MM.1S (cell line): ENCODE results near the gene DAND5.

ENCODE experiments used
- CTCF ChIP-seq: fragments of 300-600 bp; sonication (generic); IDR thresholded peaks from 2 replicates; pipeline ENCODE4 v1.5.1; 2016; ENCODE audit warnings: antibody characterized with exemption, low read length, mixed read lengths
- EZH2 ChIP-seq: fragments of 300-600 bp; sonication (generic); optimal IDR thresholded peaks from 2 replicates; pipeline ENCODE3; 2017; ENCODE audit warnings: low read depth, mild to moderate bottlenecking, antibody characterized with exemption, low read length, mixed read lengths
- EZH2phosphoT487 ChIP-seq: fragments of 300-600 bp; sonication (generic); IDR thresholded peaks from 2 replicates; pipeline ENCODE4 v1.6.1; 2018; ENCODE audit warnings: antibody characterized with exemption, low read length

- TF ChIP-seq CTCF (no peak), EZH2phosphoT487 (no peak), EZH2 (no peak)
Observed at GRCh38 chr19:13005253-13005652, 35.9 kb downstream of the DAND5 start.
